Measurements from ENCODE around the gene TACC3. TPM values are rescaled to one million over a fixed set of nuclear protein-coding genes. Genes with fewer than 3 reads are reported as not detected.

The TACC3 gene
- total RNA-seq, 1 experiment from 2014 or later: 156 TPM

DNA sequence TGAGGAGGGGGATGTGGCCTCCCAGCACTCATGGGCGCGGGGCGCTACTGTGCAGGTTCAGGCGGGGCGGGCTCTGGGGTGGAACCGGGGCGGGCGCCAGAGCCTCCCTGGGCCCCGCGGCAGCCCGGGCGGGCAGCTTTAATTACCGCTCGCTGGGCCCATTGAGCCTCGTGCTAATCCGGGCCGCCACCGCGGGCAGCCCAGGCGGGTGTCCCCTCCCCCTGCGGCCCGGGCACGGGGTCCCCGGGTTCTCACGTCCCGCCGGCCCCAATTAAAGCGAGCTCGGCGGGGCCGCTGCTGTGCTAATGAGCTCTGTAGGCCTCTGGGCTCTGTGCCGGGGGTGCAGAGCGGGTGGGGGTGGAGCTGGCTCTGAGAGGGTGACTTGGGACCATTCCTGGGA, 48.9 kb downstream of the TACC3 start:
- Mint-ChIP-seq H3K4me3 (no peak overlapping the region), H3K4me1 (peaks cover 15 to 30% of the 10 kb centered on the region in 2 experiments), H3K27ac (no peak overlapping the region), H3K36me3 (ENCODE audit: insufficient read depth in 1 of 3, low read depth in 3 of 3) (no peaks in the 10 kb centered on the region), H3K9me3 (no peaks in the 10 kb centered on the region), H3K27me3 (ENCODE audit: low read depth) (peaks cover 11% of the 10 kb centered on the region)
- Histone ChIP-seq H4K91ac (ENCODE audit: insufficient read length, low read depth, low read length) (no peak overlapping the region), H4K20me1 (ENCODE audit: control insufficient read depth, insufficient read depth, insufficient read length) (no peaks in the 10 kb centered on the region), H3K27me3 (ENCODE audit: insufficient read depth, low read length) (no peaks in the 10 kb centered on the region), H3K4ac (ENCODE audit: low read depth, low read length) (no peak overlapping the region), H2BK20ac (ENCODE audit: low read depth, low read length, poor library complexity, severe bottlenecking) (no peak overlapping the region), H3K9me3 (ENCODE audit: control insufficient read depth, low read depth, low read length) (no peaks in the 10 kb centered on the region), H2AK5ac (ENCODE audit: insufficient read length, low read length) (no peak overlapping the region), H2BK5ac (ENCODE audit: insufficient read length, low read length) (no peak overlapping the region), H3K23ac (ENCODE audit: insufficient read length, low read depth, low read length) (no peak overlapping the region), H4K8ac (replicated peaks; ENCODE audit: insufficient read length, low read depth, low read length) (no peak overlapping the region), H3K4me2 (ENCODE audit: insufficient read depth, insufficient read length, low read length) (no peak overlapping the region), H3K18ac (ENCODE audit: insufficient read length, low read depth, low read length) (no peak overlapping the region), H2BK120ac (ENCODE audit: low read depth, low read length, poor library complexity, severe bottlenecking) (no peak overlapping the region), H3K56ac (ENCODE audit: insufficient read length, low read depth, low read length) (no peak overlapping the region), H3T11ph (ENCODE audit: low read length) (no peak overlapping the region), H3K79me2 (ENCODE audit: insufficient read depth, low read length) (no peaks in the 10 kb centered on the region), H2BK12ac (ENCODE audit: insufficient read length, low read depth, low read length) (no peak overlapping the region), H3K27ac (ENCODE audit: insufficient read length, low read depth, low read length) (no peak overlapping the region), H3K9ac (ENCODE audit: extremely low read depth, insufficient read length, low read length) (no peak overlapping the region), H2BK15ac (ENCODE audit: low read depth, low read length) (no peak overlapping the region), H3K23me2 (ENCODE audit: insufficient read length, low read depth, low read length, poor library complexity, severe bottlenecking) (peaks cover 3% of the 10 kb centered on the region), H2AFZ (ENCODE audit: low read length) (no peak overlapping the region), H3K4me1 (ENCODE audit: insufficient read depth, low read length) (no peaks in the 10 kb centered on the region; the same call in 1 of the 2 replicates), H3K14ac (ENCODE audit: insufficient read depth, low read length) (no peak overlapping the region), H4K5ac (ENCODE audit: insufficient read length, low read depth, low read length) (no peak overlapping the region), H3K79me1 (ENCODE audit: insufficient read depth, low read depth, low read length, poor library complexity, severe bottlenecking) (no peaks in the 10 kb centered on the region)
- no peak for DNase-seq
- no CpG with 5 or more reads among the region's 33 CpGs for WGBS (ENCODE audit: extremely low coverage, insufficient read length, low lambda C conversion rate)
- TF ChIP-seq, protein P1, sequence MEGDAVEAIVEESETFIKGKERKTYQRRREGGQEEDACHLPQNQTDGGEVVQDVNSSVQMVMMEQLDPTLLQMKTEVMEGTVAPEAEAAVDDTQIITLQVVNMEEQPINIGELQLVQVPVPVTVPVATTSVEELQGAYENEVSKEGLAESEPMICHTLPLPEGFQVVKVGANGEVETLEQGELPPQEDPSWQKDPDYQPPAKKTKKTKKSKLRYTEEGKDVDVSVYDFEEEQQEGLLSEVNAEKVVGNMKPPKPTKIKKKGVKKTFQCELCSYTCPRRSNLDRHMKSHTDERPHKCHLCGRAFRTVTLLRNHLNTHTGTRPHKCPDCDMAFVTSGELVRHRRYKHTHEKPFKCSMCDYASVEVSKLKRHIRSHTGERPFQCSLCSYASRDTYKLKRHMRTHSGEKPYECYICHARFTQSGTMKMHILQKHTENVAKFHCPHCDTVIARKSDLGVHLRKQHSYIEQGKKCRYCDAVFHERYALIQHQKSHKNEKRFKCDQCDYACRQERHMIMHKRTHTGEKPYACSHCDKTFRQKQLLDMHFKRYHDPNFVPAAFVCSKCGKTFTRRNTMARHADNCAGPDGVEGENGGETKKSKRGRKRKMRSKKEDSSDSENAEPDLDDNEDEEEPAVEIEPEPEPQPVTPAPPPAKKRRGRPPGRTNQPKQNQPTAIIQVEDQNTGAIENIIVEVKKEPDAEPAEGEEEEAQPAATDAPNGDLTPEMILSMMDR (conservative IDR thresholded peaks at IDR 0.05): no peak
